GM18517 (cell line): ENCODE results near the gene HMGB2.

Source experiments
- ATAC-seq: cut with Tn5 transposase; IDR thresholded peaks from one replicate; pipeline ENCODE4 v1.9.1; 2021; ENCODE audit warnings: mild to moderate bottlenecking, moderate library complexity; ENCODE audit not compliant: unreplicated experiment

The HMGB2 gene

GRCh38 chr4:173334085-173334890 is at the start of gene HMGB2:
Gene HMGB2, minus strand, starts transcription at chr4:173334358. Its CDS starts 709 bp downstream, at chr4:173333649.
- ATAC-seq, result peak; percentile 85

- ATAC-seq, result no peak
These were observed 48.2 kb upstream of the HMGB2 start for GRCh38 chr4:173382349-173382748.

- no peak for ATAC-seq
These were observed 47.5 kb upstream of the HMGB2 start for GRCh38 chr4:173381610-173382009.

GRCh38 chr4:173380987-173381386 is 46.8 kb upstream of the HMGB2 start:
- no peak for ATAC-seq

GRCh38 chr4:173379929-173380328 is 45.8 kb upstream of the HMGB2 start:
- no peak for ATAC-seq

GRCh38 chr4:173374588-173374987 is 40.4 kb upstream of the HMGB2 start:
- no peak for ATAC-seq

GRCh38 chr4:173371292-173372192 is 37.4 kb upstream of the HMGB2 start:
- ATAC-seq, result peak; percentile 25

GRCh38 chr4:173370477-173371291 is 36.5 kb upstream of the HMGB2 start, which contains the start of gene SAP30:
Gene SAP30, plus strand, starts transcription at chr4:173370954. Its CDS starts 229 bp downstream, at chr4:173371183.
- ATAC-seq, result peak; percentile 60

GRCh38 chr4:173370130-173370476 is 35.9 kb upstream of the HMGB2 start:
- ATAC-seq, result peak; percentile 1

GRCh38 chr4:173367946-173368345 is 33.8 kb upstream of the HMGB2 start:
- no peak for ATAC-seq

GRCh38 chr4:173367285-173367684 is 33.1 kb upstream of the HMGB2 start:
- peak; percentile 36 for ATAC-seq

- no peak for ATAC-seq
These were observed 31.3 kb upstream of the HMGB2 start for GRCh38 chr4:173365359-173365996.

GRCh38 chr4:173362666-173363065 is 28.5 kb upstream of the HMGB2 start:
- ATAC-seq, result no peak

- no peak for ATAC-seq
These were observed 26.5 kb upstream of the HMGB2 start for GRCh38 chr4:173360587-173361221.

- ATAC-seq, result no peak
These were observed 23.8 kb upstream of the HMGB2 start for GRCh38 chr4:173357939-173358338.

- no peak for ATAC-seq
These were observed 13.3 kb upstream of the HMGB2 start for GRCh38 chr4:173347467-173347866.

GRCh38 chr4:173346074-173346473 is 11.9 kb upstream of the HMGB2 start:
- ATAC-seq, result no peak

GRCh38 chr4:173345648-173346047 is 11.5 kb upstream of the HMGB2 start:
- ATAC-seq, result no peak

GRCh38 chr4:173343832-173344397 is 9.8 kb upstream of the HMGB2 start:
- no peak for ATAC-seq

GRCh38 chr4:173337463-173337862 is 3.3 kb upstream of the HMGB2 start:
- no peak for ATAC-seq
